Spleen (tissue), 7 donors: ENCODE data around the gene BBC3.

ENCODE experiments used
- CTCF ChIP-seq, 11 experiments: fragments of 200-600 bp in 7 of 11; fragments of 450-650 bp in 4 of 11; sonication (generic) in 4 of 11; IDR thresholded peaks in 8 of 11; conservative IDR thresholded peaks in 3 of 11; 1 replicate in 7 of 11; 2 replicates in 4 of 11; pipeline versions ENCODE4 v1.4.0 to v1.8.0; 2016 to 2021; ENCODE audit warnings: antibody characterized with exemption in 11 of 11, inconsistent platforms in 4 of 11, mild to moderate bottlenecking in 1 of 11
- POLR2AphosphoS5 ChIP-seq, 3 donors: sonication (generic); formaldehyde crosslinking; IDR thresholded peaks; one replicate each; pipeline ENCODE4 v1.5.1; 2017; ENCODE audit warnings: antibody characterized with exemption in 3 of 3
- donor health status: DM: no; HTN: no; CAD: no; lungs with moderate emphysema.
- donor health status: DM: no; HTN: no; CAD: no.
- donor health status: DM: no; HTN: no; CAD: no.

- TF ChIP-seq POLR2AphosphoS5 (IDR thresholded peaks at IDR 0.05): no peak
- TF ChIP-seq CTCF (IDR thresholded peaks at IDR 0.05 in 8 of 11, conservative IDR thresholded peaks at IDR 0.05 in 3 of 11): no peak
Measured at GRCh38 chr19:47187335-47187655, 43.7 kb downstream of the BBC3 start.
